Endothelial cell of umbilical vein (primary cell): ENCODE results near the gene CCL4.

Experiments
- CTCF ChIP-seq, 2 donors: IDR thresholded peaks; 1 replicate in 1 of 2; 2 replicates in 1 of 2; pipeline ENCODE4 v1.5.1; 2011; ENCODE audit warnings: low read length in 2 of 2, mild to moderate bottlenecking in 2 of 2, moderate library complexity in 2 of 2, control low read depth in 1 of 2, inconsistent platforms in 1 of 2, low read depth in 1 of 2; ENCODE audit not compliant: insufficient read depth in 1 of 2; ENCODE audit errors: extremely low read depth in 1 of 2
- POLR2A ChIP-seq: IDR thresholded peaks from 2 replicates; pipeline ENCODE4 v1.6.1; 2012; ENCODE audit warnings: low read depth, mild to moderate bottlenecking, control low read depth, low read length
- TF ChIP-seq, protein P1 (sequence below): IDR thresholded peaks from 2 replicates; pipeline ENCODE4 v1.6.1; 2011; ENCODE audit not compliant: insufficient read depth, insufficient read length

GRCh38 chr17:36059406-36059805, 44.2 kb upstream of the CCL4 start:
- TF ChIP-seq, protein P1, sequence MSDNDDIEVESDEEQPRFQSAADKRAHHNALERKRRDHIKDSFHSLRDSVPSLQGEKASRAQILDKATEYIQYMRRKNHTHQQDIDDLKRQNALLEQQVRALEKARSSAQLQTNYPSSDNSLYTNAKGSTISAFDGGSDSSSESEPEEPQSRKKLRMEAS: no peak
- TF ChIP-seq CTCF (IDR thresholded peaks at IDR 0.05; ENCODE audit: extremely low read depth in 1 of 2, insufficient read depth in 1 of 2, low read depth in 1 of 2, low read length in 2 of 2) (no peak), POLR2A (no peak)
